ENCODE measurements around the gene BDP1.
"Not testable (repeated sequence)": the region's sequence is repeated elsewhere in the genome, so short reads cannot be mapped to it uniquely, and the experiment has no call there.

Gene BDP1

GRCh38 chr5:71475788-71476384 lies 20.4 kb downstream of the BDP1 start:
- peak overlapping the region; percentile 67 for H3K27ac ChIP-seq
- H3K36me3 ChIP-seq (ENCODE audit: insufficient read depth, low read length): peaks cover 83% of the 10 kb centered on the region
- no peak for DNase-seq (ENCODE audit: low read depth, low spot score)
- H3K9me3 ChIP-seq (ENCODE audit: low read depth, low read length): no peaks in the 10 kb centered on the region
- no peak overlapping the region for H3K9ac ChIP-seq (ENCODE audit: insufficient read length)
- no peak overlapping the region for H3K4me3 ChIP-seq
- TF ChIP-seq EZH2 (IDR thresholded peaks at IDR 0.05): no peak

- no peak for DNase-seq (ENCODE audit: low read depth, low spot score)
- TF ChIP-seq POLR2AphosphoS5 (IDR thresholded peaks at IDR 0.05; ENCODE audit: borderline replicate concordance, low read depth, low read length): no peak
- no peak for TF ChIP-seq EZH2 (IDR thresholded peaks at IDR 0.05)
- TF ChIP-seq FOXP2 (optimal IDR thresholded peaks at IDR 0.05; ENCODE audit: control extremely low read depth, extremely low read length, insufficient read depth): no peak
- no peak overlapping the region for H3K27ac ChIP-seq
- H3K36me3 ChIP-seq (ENCODE audit: insufficient read depth, low read length): peaks cover 90% of the 10 kb centered on the region
- no peak overlapping the region for H3K9ac ChIP-seq (ENCODE audit: insufficient read length)
- no peak overlapping the region for H3K4me3 ChIP-seq
- H3K9me3 ChIP-seq (ENCODE audit: low read depth, low read length): no peaks in the 10 kb centered on the region
These were observed 26.0 kb downstream of the BDP1 start for GRCh38 chr5:71481441-71481840.

- H3K36me3 ChIP-seq (ENCODE audit: insufficient read depth, low read length): peaks cover 92% of the 10 kb centered on the region
- H3K27ac ChIP-seq: no peak overlapping the region
- DNase-seq (ENCODE audit: low read depth, low spot score): no peak
These were observed 26.7 kb downstream of the BDP1 start for GRCh38 chr5:71482132-71482531.

GRCh38 chr5:71483355-71483754 lies 27.9 kb downstream of the BDP1 start:
- TF ChIP-seq FOXP2 (optimal IDR thresholded peaks at IDR 0.05; ENCODE audit: control extremely low read depth, extremely low read length, insufficient read depth): no peak
- H3K36me3 ChIP-seq (ENCODE audit: insufficient read depth, low read length): peaks cover 93% of the 10 kb centered on the region
- H3K27ac ChIP-seq: peak overlapping the region; percentile 58; the same call in 1 of the 2 replicates
- DNase-seq (ENCODE audit: low read depth, low spot score): no peak
- no peaks in the 10 kb centered on the region for H3K9me3 ChIP-seq (ENCODE audit: low read depth, low read length)
- H3K9ac ChIP-seq (ENCODE audit: insufficient read length): no peak overlapping the region
- no peak overlapping the region for H3K4me3 ChIP-seq

More at GRCh38 chr5:71482132-71482531, 26.7 kb downstream of the BDP1 start:
- H3K9me3 ChIP-seq (ENCODE audit: low read depth, low read length): no peaks in the 10 kb centered on the region
- TF ChIP-seq FOXP2 (optimal IDR thresholded peaks at IDR 0.05; ENCODE audit: control extremely low read depth, extremely low read length, insufficient read depth) (no peak), EZH2 (IDR thresholded peaks at IDR 0.05) (no peak), POLR2AphosphoS5 (IDR thresholded peaks at IDR 0.05; ENCODE audit: borderline replicate concordance, low read depth, low read length) (no peak)
- no peak overlapping the region for H3K9ac ChIP-seq (ENCODE audit: insufficient read length)
- H3K4me3 ChIP-seq: no peak overlapping the region

- H3K4me3 ChIP-seq: no peak overlapping the region
- H3K9me3 ChIP-seq (ENCODE audit: low read depth, low read length): no peaks in the 10 kb centered on the region
- no peak for TF ChIP-seq FOXP2 (optimal IDR thresholded peaks at IDR 0.05; ENCODE audit: control extremely low read depth, extremely low read length, insufficient read depth)
- TF ChIP-seq EZH2 (IDR thresholded peaks at IDR 0.05): no peak
- no peak for TF ChIP-seq POLR2AphosphoS5 (IDR thresholded peaks at IDR 0.05; ENCODE audit: borderline replicate concordance, low read depth, low read length)
- peaks cover 96% of the 10 kb centered on the region for H3K36me3 ChIP-seq (ENCODE audit: insufficient read depth, low read length)
- H3K9ac ChIP-seq (ENCODE audit: insufficient read length): no peak overlapping the region
- no peak overlapping the region for H3K27ac ChIP-seq
- DNase-seq (ENCODE audit: low read depth, low spot score): no peak
These were observed 37.6 kb downstream of the BDP1 start for GRCh38 chr5:71492817-71493615.

- not testable (repeated sequence) for H3K9me3 ChIP-seq (ENCODE audit: low read depth, low read length); H3K9ac ChIP-seq (ENCODE audit: insufficient read length); DNase-seq (ENCODE audit: low read depth, low spot score); H3K4me3 ChIP-seq
- peak overlapping the region; percentile 49; the same call in 1 of the 2 replicates for H3K27ac ChIP-seq
- peaks cover 94% of the 10 kb centered on the region for H3K36me3 ChIP-seq (ENCODE audit: insufficient read depth, low read length)
These were observed 38.8 kb downstream of the BDP1 start for GRCh38 chr5:71494202-71494601.

GRCh38 chr5:71498756-71499155 lies 43.3 kb downstream of the BDP1 start:
- peaks cover 93% of the 10 kb centered on the region for H3K36me3 ChIP-seq (ENCODE audit: insufficient read depth, low read length)
- not testable (repeated sequence) for DNase-seq (ENCODE audit: low read depth, low spot score); H3K4me3 ChIP-seq; H3K27ac ChIP-seq; H3K9ac ChIP-seq (ENCODE audit: insufficient read length); H3K9me3 ChIP-seq (ENCODE audit: low read depth, low read length)

GRCh38 chr5:71503536-71503935 lies 48.1 kb downstream of the BDP1 start:
- no peak for DNase-seq (ENCODE audit: low read depth, low spot score)
- H3K4me3 ChIP-seq: no peak overlapping the region
- H3K27ac ChIP-seq: no peak overlapping the region
- no peak for TF ChIP-seq FOXP2 (optimal IDR thresholded peaks at IDR 0.05; ENCODE audit: control extremely low read depth, extremely low read length, insufficient read depth)
- no peak for TF ChIP-seq POLR2AphosphoS5 (IDR thresholded peaks at IDR 0.05; ENCODE audit: borderline replicate concordance, low read depth, low read length)
- TF ChIP-seq EZH2 (IDR thresholded peaks at IDR 0.05): no peak
- no peak overlapping the region for H3K9ac ChIP-seq (ENCODE audit: insufficient read length)
- peaks cover 98% of the 10 kb centered on the region for H3K36me3 ChIP-seq (ENCODE audit: insufficient read depth, low read length)
- H3K9me3 ChIP-seq (ENCODE audit: low read depth, low read length): 0 out of 2 replicates have a peak, but pooled peaks cover 3% of the 10 kb centered on the region

- Histone ChIP-seq H3K9me3 (ENCODE audit: low read depth, low read length) (no peaks in the 10 kb centered on the region), H3K9ac (ENCODE audit: insufficient read length) (no peak overlapping the region), H3K4me3 (no peak overlapping the region), H3K27ac (peak overlapping the region; percentile 43), H3K36me3 (ENCODE audit: insufficient read depth, low read length) (peaks cover 75% of the 10 kb centered on the region)
- TF ChIP-seq EZH2 (IDR thresholded peaks at IDR 0.05) (no peak), POLR2AphosphoS5 (IDR thresholded peaks at IDR 0.05; ENCODE audit: borderline replicate concordance, low read depth, low read length) (no peak), FOXP2 (optimal IDR thresholded peaks at IDR 0.05; ENCODE audit: control extremely low read depth, extremely low read length, insufficient read depth) (no peak)
- no peak for DNase-seq (ENCODE audit: low read depth, low spot score)
These were observed 66.7 kb downstream of the BDP1 start for GRCh38 chr5:71522151-71522550.

- not testable (repeated sequence) for H3K27ac ChIP-seq; DNase-seq (ENCODE audit: low read depth, low spot score); H3K9me3 ChIP-seq (ENCODE audit: low read depth, low read length); H3K4me3 ChIP-seq; H3K9ac ChIP-seq (ENCODE audit: insufficient read length)
- H3K36me3 ChIP-seq (ENCODE audit: insufficient read depth, low read length): peaks cover 69% of the 10 kb centered on the region
These were observed 70.2 kb downstream of the BDP1 start for GRCh38 chr5:71525611-71526010.
